ENCODE measurements around the gene GRAP2. TPM values are rescaled to one million over a fixed set of nuclear protein-coding genes. Genes with fewer than 3 reads are reported as not detected.

Gene GRAP2
- polyA plus RNA-seq, 1 donor (not counting 4 experiments of a cell fraction or from before 2014, with no cell fraction given): not detected

- TF ChIP-seq CTCF (optimal IDR thresholded peaks at IDR 0.05 in 1 of 3, IDR thresholded peaks at IDR 0.05 in 1 of 3, conservative IDR thresholded peaks at IDR 0.05 in 1 of 3; ENCODE audit: extremely low read depth in 1 of 3, insufficient read depth in 2 of 3, low read length in 3 of 3): no peak
- TF ChIP-seq EZH2 (IDR thresholded peaks at IDR 0.05; ENCODE audit: low read length): no peak
- Histone ChIP-seq H3K27me3 (ENCODE audit: control insufficient read depth, extremely low read depth, insufficient read depth, low read length) (peaks cover 24% of the 10 kb centered on the region), H3K9me3 (ENCODE audit: control insufficient read depth, low read depth, low read length) (no peaks in the 10 kb centered on the region), H3K79me2 (ENCODE audit: control insufficient read depth, insufficient read depth, low read length) (no peaks in the 10 kb centered on the region), H3K36me3 (ENCODE audit: control insufficient read depth in 2 of 2, extremely low read depth in 1 of 2, insufficient read depth in 2 of 2, low read length in 2 of 2) (no peaks in the 10 kb centered on the region), H3K4me2 (ENCODE audit: control insufficient read depth, extremely low read depth, insufficient read depth, low read depth, low read length) (no peak overlapping the region), H4K20me1 (ENCODE audit: control insufficient read depth, extremely low read depth, insufficient read depth, low read length) (no peaks in the 10 kb centered on the region), H3K4me3 (ENCODE audit: control insufficient read depth in 2 of 3, extremely low read depth in 1 of 3, insufficient read depth in 2 of 3, low read depth in 1 of 3, low read length in 3 of 3) (no peak overlapping the region), H3K4me1 (ENCODE audit: control insufficient read depth, extremely low read depth, insufficient read depth, low read length) (no peaks in the 10 kb centered on the region), H3K9me1 (ENCODE audit: control insufficient read depth, extremely low read depth, insufficient read depth, low read length) (no peaks in the 10 kb centered on the region), H3K9ac (ENCODE audit: control insufficient read depth, extremely low read depth, insufficient read depth, low read length) (no peak overlapping the region), H2AFZ (ENCODE audit: control insufficient read depth, low read length) (no peak overlapping the region), H3K27ac (ENCODE audit: control insufficient read depth, insufficient read depth, low read length) (no peak overlapping the region)
- FAIRE-seq (no peak), DNase-seq (ENCODE audit: low read depth, low spot score) (no peak)
- dilution Hi-C loops (cut with MboI; ENCODE audit: extremely low pct_ligation_motif_present, low sequenced_read_pairs): no loop called here
These were observed 69.9 kb downstream of the GRAP2 start for GRCh38 chr22:39970742-39971141.

- no peak overlapping the region for H3K9ac ChIP-seq (ENCODE audit: control insufficient read depth, extremely low read depth, insufficient read depth, low read length)
- peaks cover 36% of the 10 kb centered on the region for H3K27me3 ChIP-seq (ENCODE audit: control insufficient read depth, extremely low read depth, insufficient read depth, low read length)
- H2AFZ ChIP-seq (ENCODE audit: control insufficient read depth, low read length): no peak overlapping the region
- no peak overlapping the region for H3K4me3 ChIP-seq (ENCODE audit: control insufficient read depth in 2 of 3, extremely low read depth in 1 of 3, insufficient read depth in 2 of 3, low read depth in 1 of 3, low read length in 3 of 3)
- dilution Hi-C loops (cut with MboI; ENCODE audit: extremely low pct_ligation_motif_present, low sequenced_read_pairs): no loop called here
- H3K9me1 ChIP-seq (ENCODE audit: control insufficient read depth, extremely low read depth, insufficient read depth, low read length): no peaks in the 10 kb centered on the region
- H3K4me2 ChIP-seq (ENCODE audit: control insufficient read depth, extremely low read depth, insufficient read depth, low read depth, low read length): no peak overlapping the region
- no peak for TF ChIP-seq CTCF (optimal IDR thresholded peaks at IDR 0.05 in 1 of 3, IDR thresholded peaks at IDR 0.05 in 1 of 3, conservative IDR thresholded peaks at IDR 0.05 in 1 of 3; ENCODE audit: extremely low read depth in 1 of 3, insufficient read depth in 2 of 3, low read length in 3 of 3)
- no peak for TF ChIP-seq EZH2 (IDR thresholded peaks at IDR 0.05; ENCODE audit: low read length)
- H3K4me1 ChIP-seq (ENCODE audit: control insufficient read depth, extremely low read depth, insufficient read depth, low read length): no peaks in the 10 kb centered on the region
- FAIRE-seq (no peak), DNase-seq (ENCODE audit: low read depth, low spot score) (no peak)
- H3K9me3 ChIP-seq (ENCODE audit: control insufficient read depth, low read depth, low read length): no peaks in the 10 kb centered on the region
- H3K27ac ChIP-seq (ENCODE audit: control insufficient read depth, insufficient read depth, low read length): no peak overlapping the region
- H3K79me2 ChIP-seq (ENCODE audit: control insufficient read depth, insufficient read depth, low read length): no peaks in the 10 kb centered on the region
- no peaks in the 10 kb centered on the region for H3K36me3 ChIP-seq (ENCODE audit: control insufficient read depth in 2 of 2, extremely low read depth in 1 of 2, insufficient read depth in 2 of 2, low read length in 2 of 2)
- H4K20me1 ChIP-seq (ENCODE audit: control insufficient read depth, extremely low read depth, insufficient read depth, low read length): no peaks in the 10 kb centered on the region
These were observed 71.8 kb downstream of the GRAP2 start for GRCh38 chr22:39972641-39973040.

All from keratinocyte (primary cell).